Measurements from ENCODE around the gene TENT4A. TPM values are rescaled to one million over a fixed set of nuclear protein-coding genes. Genes with fewer than 3 reads are reported as not detected.

TENT4A gene
- total RNA-seq, 1 experiment from 2014 or later: 29.6 TPM

DNA sequence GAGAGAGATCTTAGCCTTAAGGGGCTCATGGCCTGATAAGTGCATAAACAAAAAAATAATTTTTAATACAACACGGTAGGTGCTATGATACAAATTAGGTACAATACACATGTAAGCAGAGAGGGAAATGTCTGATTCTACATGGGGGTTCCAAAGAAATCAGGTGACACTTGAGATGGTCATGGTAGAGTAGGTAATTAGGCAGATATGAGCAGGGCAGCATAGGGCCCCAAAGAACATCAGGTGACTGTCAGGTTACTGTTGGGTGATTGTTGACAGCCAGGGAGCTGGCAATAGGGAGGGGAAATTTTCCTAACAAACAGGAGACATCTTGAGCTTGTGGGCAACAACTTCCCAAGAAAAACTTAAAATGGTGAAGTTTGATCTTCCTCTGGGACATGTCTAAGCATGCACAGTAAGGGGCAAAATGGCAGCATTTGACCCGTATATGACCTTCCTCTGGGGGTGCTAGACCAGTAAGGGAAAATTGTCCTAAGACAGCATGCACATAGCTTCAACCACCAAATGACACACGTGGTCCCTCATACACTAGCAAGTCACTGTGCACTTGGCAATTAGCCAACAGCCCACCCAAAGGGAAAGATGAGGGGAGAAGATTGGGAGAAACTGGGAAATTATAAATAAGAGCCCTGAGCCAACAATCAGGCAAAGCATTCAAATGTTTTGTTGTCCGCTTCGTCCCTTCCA lies 37.3 kb upstream of the TENT4A start:
- BruUV-seq (replicated peaks): no TSS peak
- H3K9me3 ChIP-seq (ENCODE audit: control insufficient read depth, insufficient read depth, low read depth, low read length): no peaks in the 10 kb centered on the region
- intact Hi-C loops (cut with micrococcal nuclease; ENCODE audit: unreplicated experiment) (no loop called here), in situ Hi-C loops (cut with HindIII; ENCODE audit: low pct_unique_long_range_greater_than_20kb, low sequenced_read_pairs) (no loop called here)
- ATAC-seq: no peak
- no peak for TF ChIP-seq POLR2AphosphoS5 (IDR thresholded peaks at IDR 0.05; ENCODE audit: low read depth, low read length)
- no peak for TF ChIP-seq TCF7L2 (IDR thresholded peaks at IDR 0.05; ENCODE audit: low read depth, low read length)
- TF ChIP-seq SIN3A (IDR thresholded peaks at IDR 0.05; ENCODE audit: borderline replicate concordance, insufficient read depth, low read depth, low read length): no peak
- TF ChIP-seq REST (IDR thresholded peaks at IDR 0.05; ENCODE audit: insufficient read depth in 1 of 2, low read depth in 2 of 2, low read length in 1 of 2): no peak
- TF ChIP-seq CTCF (IDR thresholded peaks at IDR 0.05): no peak
- no peaks in the 10 kb centered on the region for H3K36me3 ChIP-seq (ENCODE audit: control insufficient read depth, insufficient read depth, low read length)
- H3K4me3 ChIP-seq (ENCODE audit: low read depth in 2 of 2, low read length in 2 of 2): no peak overlapping the region
- no peak overlapping the region for H3K27ac ChIP-seq (ENCODE audit: low read length)
- no peaks in the 10 kb centered on the region for H3K27me3 ChIP-seq (ENCODE audit: control insufficient read depth, insufficient read depth, low read length)
- POLR2A ChIA-PET: interaction anchor here (0.6 kb wide), 1 partner anchor 43 kb away, joined by 6 read pairs; the partner anchor contains the start of genes NSUN2 and SRD5A1
- no peaks in the 10 kb centered on the region for H3K4me1 ChIP-seq (ENCODE audit: control insufficient read depth, insufficient read depth, low read length)
- CTCF ChIA-PET: no interaction called here
- no peak for DNase-seq (ENCODE audit: low read depth, low spot score)

- intact Hi-C loops (cut with micrococcal nuclease; ENCODE audit: unreplicated experiment) (no loop called here), in situ Hi-C loops (cut with HindIII; ENCODE audit: low pct_unique_long_range_greater_than_20kb, low sequenced_read_pairs) (no loop called here)
- Histone ChIP-seq H3K27me3 (ENCODE audit: control insufficient read depth, insufficient read depth, low read length) (no peaks in the 10 kb centered on the region), H3K4me3 (ENCODE audit: low read depth in 2 of 2, low read length in 2 of 2) (no peak overlapping the region), H3K4me1 (ENCODE audit: control insufficient read depth, insufficient read depth, low read length) (no peaks in the 10 kb centered on the region), H3K27ac (ENCODE audit: low read length) (no peak overlapping the region), H3K9me3 (ENCODE audit: control insufficient read depth, insufficient read depth, low read depth, low read length) (no peaks in the 10 kb centered on the region), H3K36me3 (ENCODE audit: control insufficient read depth, insufficient read depth, low read length) (no peaks in the 10 kb centered on the region)
- ATAC-seq (no peak), DNase-seq (ENCODE audit: low read depth, low spot score) (no peak)
- BruUV-seq (replicated peaks): no TSS peak
- ChIA-PET POLR2A (no interaction called here), CTCF (no interaction called here)
- TF ChIP-seq SIN3A (IDR thresholded peaks at IDR 0.05; ENCODE audit: borderline replicate concordance, insufficient read depth, low read depth, low read length) (no peak), CTCF (IDR thresholded peaks at IDR 0.05) (no peak), POLR2AphosphoS5 (IDR thresholded peaks at IDR 0.05; ENCODE audit: low read depth, low read length) (no peak), REST (IDR thresholded peaks at IDR 0.05; ENCODE audit: insufficient read depth in 1 of 2, low read depth in 2 of 2, low read length in 1 of 2) (no peak), TCF7L2 (IDR thresholded peaks at IDR 0.05; ENCODE audit: low read depth, low read length) (no peak)
Measured at GRCh38 chr5:6676702-6677101, 36.5 kb upstream of the TENT4A start.
